Choroid plexus epithelial cell (primary cell): ENCODE results near the gene MAP2K4.

Source experiments
- DNase-seq: peaks from one replicate; pipeline ENCODE4 v3.0.0-alpha.2; 2010; ENCODE audit warnings: low read depth
- H3K4me3 ChIP-seq: 2 replicates; pipeline ENCODE4 v1.5.1; 2011; ENCODE audit warnings: low read depth, mild to moderate bottlenecking, control low read depth, low read length, moderate library complexity
- CTCF ChIP-seq: conservative IDR thresholded peaks from 2 replicates; pipeline ENCODE4 v1.5.1; 2011; ENCODE audit warnings: low read depth, mild to moderate bottlenecking, control low read depth, inconsistent platforms, low read length, moderate library complexity

Gene MAP2K4

GRCh38 chr17:12114686-12115418 is 94.2 kb downstream of the MAP2K4 start:
- TF ChIP-seq CTCF: no peak
- no peak overlapping the region for H3K4me3 ChIP-seq
- DNase-seq: no peak

GRCh38 chr17:12116143-12116542 is 95.5 kb downstream of the MAP2K4 start:
- H3K4me3 ChIP-seq: no peak overlapping the region
- no peak for DNase-seq
- no peak for TF ChIP-seq CTCF

- TF ChIP-seq CTCF: no peak
- DNase-seq: no peak
These were observed 97.9 kb downstream of the MAP2K4 start for GRCh38 chr17:12118617-12119016.

GRCh38 chr17:12122075-12122474 is 101.4 kb downstream of the MAP2K4 start:
- no peak for DNase-seq
- H3K4me3 ChIP-seq: no peak overlapping the region
- TF ChIP-seq CTCF: no peak

More at GRCh38 chr17:12118617-12119016, 97.9 kb downstream of the MAP2K4 start:
- H3K4me3 ChIP-seq: no peak overlapping the region

- DNase-seq: no peak
- TF ChIP-seq CTCF: no peak
- H3K4me3 ChIP-seq: no peak overlapping the region
These were observed 106.5 kb downstream of the MAP2K4 start for GRCh38 chr17:12127177-12127576.

GRCh38 chr17:12127667-12128066 is 107.0 kb downstream of the MAP2K4 start:
- H3K4me3 ChIP-seq: no peak overlapping the region
- DNase-seq: no peak
- TF ChIP-seq CTCF: no peak

- no peak for DNase-seq
- no peak for TF ChIP-seq CTCF
- H3K4me3 ChIP-seq: no peak overlapping the region
These were observed 108.3 kb downstream of the MAP2K4 start for GRCh38 chr17:12128946-12129345.
